Measurements from ENCODE around the gene PPP6R2.

- TF ChIP-seq POLR2AphosphoS5 (IDR thresholded peaks at IDR 0.05; ENCODE audit: insufficient read depth, low read depth, low read length) (peak; percentile 13), EZH2 (IDR thresholded peaks at IDR 0.05; ENCODE audit: borderline replicate concordance, low read depth, low read length, severe bottlenecking) (no peak)
Observed at GRCh38 chr22:50474710-50475651, 131.9 kb downstream of the PPP6R2 start, which contains the start of gene SBF1.
